Mesendoderm (in vitro differentiated cells): ENCODE results near the gene FADS1.
A peak's percentile ranks its signal among the peaks of the same experiment; 100 is the strongest.

ENCODE experiments used
- DNase-seq: peaks from one replicate; pipeline ENCODE4 v3.0.0; 2013
- H2AK5ac ChIP-seq: 2 replicates; pipeline ENCODE4 v1.6.1; 2013; ENCODE audit warnings: low read length, inconsistent platforms
- H2BK120ac ChIP-seq: 2 replicates; pipeline ENCODE4 v1.6.1; 2013; ENCODE audit warnings: low read depth, mild to moderate bottlenecking, low read length, moderate library complexity, mixed read lengths
- H2BK15ac ChIP-seq: replicated peaks from 2 replicates; pipeline ENCODE4 v1.6.1; 2013; ENCODE audit warnings: low read depth, mild to moderate bottlenecking, moderate library complexity
- H2BK5ac ChIP-seq: 2 replicates; pipeline ENCODE4 v1.6.1; 2013; ENCODE audit warnings: low read length, inconsistent platforms
- H3K18ac ChIP-seq: 2 replicates; pipeline ENCODE4 v1.6.1; 2013; ENCODE audit warnings: mild to moderate bottlenecking, low read length, mixed read lengths
- H3K23ac ChIP-seq: one replicate; pipeline ENCODE4 v1.6.1; 2013; ENCODE audit warnings: low read length
- H3K27ac ChIP-seq: 2 replicates; pipeline ENCODE4 v1.5.1; 2013; ENCODE audit warnings: low read depth, mild to moderate bottlenecking, inconsistent platforms, low read length, moderate library complexity
- H3K27me3 ChIP-seq: 2 replicates; pipeline ENCODE4 v1.6.1; 2013; ENCODE audit warnings: low read length, control low read depth, mild to moderate bottlenecking, inconsistent platforms; ENCODE audit not compliant: insufficient read depth, poor library complexity
- H3K36me3 ChIP-seq: 2 replicates; pipeline ENCODE4 v1.6.1; 2013; ENCODE audit warnings: low read length, inconsistent platforms; ENCODE audit not compliant: control insufficient read depth, insufficient read depth
- H3K4ac ChIP-seq: one replicate; pipeline ENCODE4 v1.6.1; 2013; ENCODE audit warnings: low read depth, mild to moderate bottlenecking, low read length, moderate library complexity
- H3K4me1 ChIP-seq: 2 replicates; pipeline ENCODE4 v1.6.1; 2013; ENCODE audit warnings: low read depth, low read length, inconsistent platforms; ENCODE audit not compliant: control insufficient read depth
- H3K4me2 ChIP-seq: 2 replicates; pipeline ENCODE4 v1.6.1; 2013; ENCODE audit warnings: low read length
- H3K4me3 ChIP-seq: 2 replicates; pipeline ENCODE4 v1.5.1; 2013; ENCODE audit warnings: mild to moderate bottlenecking, low read length
- H3K56ac ChIP-seq: one replicate; pipeline ENCODE4 v1.6.1; 2013; ENCODE audit warnings: low read length
- H3K79me1 ChIP-seq: 2 replicates; pipeline ENCODE4 v1.6.1; 2013; ENCODE audit warnings: low read length, inconsistent platforms
- H3K79me2 ChIP-seq: 2 replicates; pipeline ENCODE4 v1.6.1; 2013; ENCODE audit warnings: mild to moderate bottlenecking, low read length; ENCODE audit not compliant: control insufficient read depth, insufficient read depth
- H3K9ac ChIP-seq: 2 replicates; pipeline ENCODE4 v1.6.1; 2013; ENCODE audit warnings: low read length, inconsistent platforms
- H4K5ac ChIP-seq: one replicate; pipeline ENCODE4 v1.6.1; 2013; ENCODE audit warnings: low read length
- H4K8ac ChIP-seq: one replicate; pipeline ENCODE4 v1.6.1; 2013; ENCODE audit warnings: low read depth, mild to moderate bottlenecking, control low read depth, low read length, moderate library complexity
- WGBS: extraction: QIAGEN DNeasy Blood & Tissue Kit; methylation state at CpG from one replicate; pipeline ENCODE4 v1.1.7; 2013; ENCODE audit warnings: low lambda C conversion rate, missing lambda C conversion rate; ENCODE audit not compliant: insufficient coverage; ENCODE audit errors: extremely low coverage; 5-methylcytosine and 5-hydroxymethylcytosine counted together

FADS1 gene

DNA sequence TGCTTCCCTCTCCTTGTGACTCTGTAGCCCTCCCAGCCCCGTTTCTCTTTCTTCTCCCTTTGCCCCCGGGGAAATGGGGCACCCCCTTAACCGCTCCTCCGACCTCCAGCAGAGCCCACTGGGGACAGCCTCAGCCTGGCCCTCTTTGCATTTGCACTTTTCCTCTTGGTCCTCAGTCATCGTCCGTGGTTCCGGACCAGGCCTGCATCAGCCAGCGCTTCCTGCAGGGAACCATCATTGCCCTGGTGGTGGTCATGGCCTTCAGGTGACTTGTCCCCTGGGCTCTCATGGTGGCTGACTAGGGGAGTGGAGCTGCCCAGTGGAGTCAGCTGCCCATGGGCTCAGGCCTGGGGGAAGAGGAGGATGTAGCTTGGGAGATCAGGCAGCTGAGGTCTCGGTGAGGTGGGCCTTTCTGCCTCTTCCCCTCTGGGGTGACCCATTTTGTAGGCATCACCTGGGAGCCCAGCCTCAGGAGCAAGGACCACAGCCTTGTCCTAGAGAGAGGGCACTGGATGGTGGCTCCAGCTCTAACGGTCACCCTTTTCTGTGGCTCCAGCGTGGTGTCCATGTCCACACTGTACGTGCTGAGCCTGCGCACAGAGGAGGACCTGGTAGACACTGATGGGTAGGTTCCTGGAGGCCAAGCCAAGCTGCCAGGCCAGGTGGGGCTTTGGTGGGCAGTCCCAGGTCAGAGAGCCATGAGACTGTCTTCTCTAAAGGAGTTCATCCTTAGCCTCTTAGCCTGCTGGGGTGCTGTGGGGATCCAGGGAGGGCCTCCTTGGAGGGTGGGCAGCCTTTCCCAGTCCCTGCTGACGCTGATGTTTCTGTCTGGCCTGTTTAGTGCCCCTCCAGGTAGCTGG is 36.9 kb downstream of the FADS1 start:
- H3K4me1 ChIP-seq: no peaks in the 10 kb centered on the region
- no CpG with 5 or more reads among the region's 14 CpGs for WGBS
- H4K8ac ChIP-seq: no peak overlapping the region
- H3K79me2 ChIP-seq: no peaks in the 10 kb centered on the region
- no peak for DNase-seq
- H3K27me3 ChIP-seq: no peaks in the 10 kb centered on the region
- H2BK120ac ChIP-seq: no peak overlapping the region
- H3K18ac ChIP-seq: no peak overlapping the region
- no peak overlapping the region for H2BK5ac ChIP-seq
- no peak overlapping the region for H3K4me2 ChIP-seq
- H3K56ac ChIP-seq: no peak overlapping the region
- H4K5ac ChIP-seq: no peak overlapping the region
- no peak overlapping the region for H3K9ac ChIP-seq
- no peak overlapping the region for H3K4ac ChIP-seq
- no peak overlapping the region for H2BK15ac ChIP-seq
- no peak overlapping the region for H3K23ac ChIP-seq
- no peak overlapping the region for H3K4me3 ChIP-seq
- H3K36me3 ChIP-seq: no peaks in the 10 kb centered on the region
- no peak overlapping the region for H3K27ac ChIP-seq
- H2AK5ac ChIP-seq: no peak overlapping the region
- no peaks in the 10 kb centered on the region for H3K79me1 ChIP-seq

DNA sequence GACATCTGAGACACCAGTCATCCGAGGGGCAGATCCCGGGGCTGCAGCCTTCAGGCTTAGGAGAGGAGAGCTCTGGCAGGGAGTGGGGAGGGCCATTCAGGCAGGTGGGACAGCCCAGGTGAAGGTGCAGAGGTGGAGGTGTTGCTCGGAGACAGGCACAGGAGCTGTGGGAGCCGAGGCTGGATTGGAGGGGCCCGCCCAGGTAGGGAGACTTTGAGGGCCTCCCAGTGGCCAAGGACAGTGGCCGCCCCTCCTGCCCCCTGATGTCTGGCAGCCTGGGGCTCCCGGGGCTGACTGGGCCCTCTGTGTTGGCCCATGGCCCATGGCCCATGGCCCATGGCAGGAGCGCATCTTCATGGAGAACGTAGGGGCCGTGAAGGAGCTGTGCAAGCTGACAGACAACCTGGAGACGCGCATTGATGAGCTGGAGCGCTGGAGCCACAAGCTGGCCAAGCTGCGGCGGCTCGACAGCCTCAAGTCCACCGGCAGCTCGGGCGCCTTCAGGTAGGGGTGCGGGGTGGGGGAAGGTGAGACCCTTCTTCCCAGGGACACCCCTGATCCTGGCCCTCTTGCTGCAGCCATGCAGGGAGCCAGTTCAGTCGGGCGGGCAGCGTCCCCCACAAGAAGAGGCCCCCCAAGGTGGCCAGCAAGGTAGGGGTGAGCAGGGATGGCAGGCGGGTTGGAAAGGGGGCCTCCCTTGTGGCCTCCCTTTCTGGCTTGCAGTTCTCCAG is 37.7 kb downstream of the FADS1 start:
- Histone ChIP-seq H4K8ac (no peak overlapping the region), H3K9ac (no peak overlapping the region), H3K4ac (no peak overlapping the region), H3K4me2 (no peak overlapping the region), H3K4me1 (no peaks in the 10 kb centered on the region), H4K5ac (no peak overlapping the region), H3K23ac (no peak overlapping the region), H3K36me3 (no peaks in the 10 kb centered on the region), H2AK5ac (no peak overlapping the region), H2BK120ac (no peak overlapping the region), H3K79me2 (no peaks in the 10 kb centered on the region), H3K56ac (no peak overlapping the region), H3K27me3 (no peaks in the 10 kb centered on the region), H3K27ac (no peak overlapping the region), H3K18ac (no peak overlapping the region), H3K79me1 (no peaks in the 10 kb centered on the region), H3K4me3 (no peak overlapping the region), H2BK5ac (no peak overlapping the region), H2BK15ac (no peak overlapping the region)
- no CpG with 5 or more reads among the region's 24 CpGs for WGBS
- no peak for DNase-seq

DNA sequence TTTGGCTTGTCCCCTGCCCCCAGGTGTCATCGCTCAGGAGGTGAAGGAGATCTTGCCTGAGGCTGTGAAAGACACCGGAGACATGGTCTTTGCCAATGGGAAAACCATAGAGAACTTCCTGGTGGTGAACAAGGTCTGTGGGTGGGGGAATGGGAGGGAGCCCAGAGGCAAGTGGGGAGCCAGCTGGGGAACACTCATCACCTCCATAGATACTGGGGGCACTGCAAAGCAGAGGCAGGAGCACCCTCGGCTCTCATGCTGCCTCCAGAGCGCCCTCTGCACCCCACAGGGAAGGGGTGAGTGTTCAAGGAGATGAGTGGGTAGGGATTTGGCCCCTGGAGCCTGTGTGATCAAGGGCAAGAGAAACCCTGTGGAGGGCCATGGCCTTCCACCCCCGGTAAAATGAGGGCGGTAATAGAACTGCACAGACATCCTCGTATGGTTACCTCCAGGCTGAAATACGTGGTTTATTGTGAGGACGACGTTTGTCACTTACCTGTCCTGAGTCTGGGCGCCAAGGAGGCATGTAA is 38.4 kb downstream of the FADS1 start:
- WGBS: no CpG with 5 or more reads among the region's 11 CpGs

DNA sequence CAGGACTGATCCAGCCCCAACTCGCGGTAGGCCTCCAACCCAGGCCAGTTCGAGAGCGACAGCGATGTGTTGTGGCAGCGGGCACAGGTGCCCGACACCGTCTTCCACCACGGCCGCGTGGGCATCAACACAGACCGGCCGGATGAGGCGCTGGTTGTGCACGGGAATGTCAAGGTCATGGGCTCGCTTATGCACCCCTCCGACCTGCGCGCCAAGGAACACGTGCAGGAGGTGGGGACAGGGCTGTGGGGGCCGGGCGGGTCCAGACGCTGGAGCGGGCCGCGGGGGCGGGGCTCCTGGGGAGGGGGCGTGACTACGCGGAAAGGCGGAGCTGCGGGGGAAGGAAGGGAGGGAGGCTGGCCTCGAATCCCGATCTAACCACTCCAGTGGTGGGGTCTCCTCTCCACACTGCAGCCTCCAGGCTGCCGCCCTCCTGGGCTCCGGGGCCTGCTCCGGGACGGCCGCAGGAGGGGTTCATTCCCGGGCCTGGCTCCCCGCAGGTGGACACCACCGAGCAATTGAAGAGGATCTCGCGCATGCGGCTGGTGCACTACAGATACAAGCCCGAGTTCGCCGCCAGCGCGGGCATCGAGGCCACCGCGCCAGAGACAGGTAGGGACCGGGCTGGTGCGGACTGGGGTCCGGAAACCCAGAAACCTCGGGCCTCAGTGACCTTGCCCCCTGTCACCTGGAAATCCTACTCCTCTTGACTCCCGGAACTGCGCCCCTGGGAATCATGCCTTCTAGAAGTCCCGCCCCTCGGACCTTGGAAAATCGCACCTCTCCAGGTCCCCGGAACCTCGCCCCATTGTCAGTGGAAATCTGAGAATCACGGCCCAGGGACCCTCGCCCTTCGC is 39.3 kb downstream of the FADS1 start:
- H3K4me2 ChIP-seq: no peak overlapping the region
- no peaks in the 10 kb centered on the region for H3K79me2 ChIP-seq
- no peaks in the 10 kb centered on the region for H3K36me3 ChIP-seq
- no peak overlapping the region for H4K8ac ChIP-seq
- no peak overlapping the region for H3K4ac ChIP-seq
- no peaks in the 10 kb centered on the region for H3K27me3 ChIP-seq
- no CpG with 5 or more reads among the region's 67 CpGs for WGBS
- no peak overlapping the region for H3K27ac ChIP-seq
- H2AK5ac ChIP-seq: no peak overlapping the region
- no peak overlapping the region for H3K18ac ChIP-seq
- no peak overlapping the region for H3K9ac ChIP-seq
- H3K23ac ChIP-seq: no peak overlapping the region
- H3K79me1 ChIP-seq: no peaks in the 10 kb centered on the region
- no peak overlapping the region for H4K5ac ChIP-seq
- DNase-seq: no peak
- H3K4me1 ChIP-seq: no peaks in the 10 kb centered on the region
- no peak overlapping the region for H2BK5ac ChIP-seq
- no peak overlapping the region for H3K4me3 ChIP-seq
- H2BK15ac ChIP-seq: no peak overlapping the region
- no peak overlapping the region for H2BK120ac ChIP-seq
- H3K56ac ChIP-seq: peak overlapping the region; percentile 49

More for the DNA sequence above, 38.4 kb downstream of the FADS1 start:
- Histone ChIP-seq H3K56ac (no peak overlapping the region), H2AK5ac (no peak overlapping the region), H3K79me1 (no peaks in the 10 kb centered on the region), H3K18ac (no peak overlapping the region), H3K4ac (no peak overlapping the region), H2BK5ac (no peak overlapping the region), H4K5ac (no peak overlapping the region), H3K36me3 (no peaks in the 10 kb centered on the region), H3K27ac (no peak overlapping the region), H3K4me3 (no peak overlapping the region), H3K9ac (no peak overlapping the region), H3K79me2 (no peaks in the 10 kb centered on the region), H3K4me2 (no peak overlapping the region), H2BK120ac (no peak overlapping the region), H4K8ac (no peak overlapping the region), H3K4me1 (no peaks in the 10 kb centered on the region), H3K27me3 (no peaks in the 10 kb centered on the region), H2BK15ac (no peak overlapping the region), H3K23ac (no peak overlapping the region)
- no peak for DNase-seq

DNA sequence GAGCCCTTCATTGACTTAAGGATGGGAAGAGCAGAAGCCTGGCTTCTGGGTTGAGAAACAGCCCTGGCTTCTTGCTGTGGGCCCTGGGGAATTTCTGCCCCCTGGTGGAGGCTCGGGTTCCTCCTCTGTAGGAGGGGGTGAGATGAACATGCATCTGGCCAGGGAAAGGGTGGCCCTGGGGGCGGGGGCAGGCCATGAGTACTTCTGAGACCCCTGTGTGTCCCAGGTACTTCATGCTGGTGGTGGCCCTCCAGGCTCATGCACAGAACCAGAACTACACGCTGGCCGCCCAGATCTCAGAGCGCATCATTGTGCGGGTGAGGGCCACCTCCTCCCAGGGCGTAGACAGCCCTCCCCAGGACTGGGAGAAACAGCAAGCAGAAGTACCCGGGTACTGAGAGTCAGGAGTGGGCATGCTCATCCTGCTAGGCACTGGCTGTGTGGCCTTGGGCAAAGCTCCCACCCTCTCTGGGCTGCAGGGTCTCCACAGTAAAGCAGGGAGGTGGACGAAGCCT is 40.2 kb downstream of the FADS1 start:
- Histone ChIP-seq H3K36me3 (no peaks in the 10 kb centered on the region), H3K56ac (no peak overlapping the region), H3K4ac (no peak overlapping the region), H3K4me1 (no peaks in the 10 kb centered on the region), H3K23ac (no peak overlapping the region), H2AK5ac (no peak overlapping the region), H3K79me2 (no peaks in the 10 kb centered on the region), H3K9ac (no peak overlapping the region), H2BK15ac (no peak overlapping the region), H4K8ac (no peak overlapping the region), H2BK120ac (no peak overlapping the region), H3K4me2 (no peak overlapping the region), H3K27ac (no peak overlapping the region), H4K5ac (no peak overlapping the region), H2BK5ac (no peak overlapping the region), H3K79me1 (no peaks in the 10 kb centered on the region), H3K4me3 (no peak overlapping the region), H3K18ac (no peak overlapping the region), H3K27me3 (no peaks in the 10 kb centered on the region)
- no CpG with 5 or more reads among the region's 9 CpGs for WGBS
- peak; percentile 86 for DNase-seq
